SK-N-SH (cell line): Measurements from ENCODE around the gene ALKBH6. TPM values are rescaled to one million over a fixed set of nuclear protein-coding genes. Genes with fewer than 3 reads are reported as not detected.

ENCODE experiments used
- CTCF ChIA-PET: fragments of 300-600, 350-600 bp; formaldehyde crosslinking; extraction: SDS; loops from one replicate; lab custom pipeline; 2021; lab: Yijun Ruan, JAX
- POLR2A ChIA-PET: fragments of 350-600 bp; sonication (Branson Sonifier 250); formaldehyde crosslinking; extraction: SDS; loops from one replicate; lab custom pipeline; 2020; ENCODE audit warnings: antibody characterized with exemption, inconsistent platforms; lab: Yijun Ruan, JAX
- DNase-seq: peaks from one replicate; pipeline ENCODE4 v3.0.0; 2012
- H2AFZ ChIP-seq: fragments of 200-600 bp; sonication (generic); 2 replicates; pipeline ENCODE4 v1.8.1; 2016; ENCODE audit warnings: antibody characterized with exemption, mild to moderate bottlenecking, low read depth
- H3F3A ChIP-seq: fragments of 200-600 bp; sonication (generic); replicated peaks from 2 replicates; pipeline ENCODE3; 2016; ENCODE audit warnings: antibody characterized with exemption, mild to moderate bottlenecking; ENCODE audit not compliant: insufficient read depth
- H3K27ac ChIP-seq, 2 experiments: fragments of 200-500 bp in 1 of 2; fragments of 200-600 bp in 1 of 2; sonication (Bioruptor generic) in 1 of 2; sonication (generic), shearing (Covaris generic) in 1 of 2; 2 replicates each; pipeline versions ENCODE4 v1.5.1 to v1.6.1; 2014 to 2016; ENCODE audit warnings: low read depth in 2 of 2, inconsistent platforms in 1 of 2, low read length in 1 of 2, mild to moderate bottlenecking in 1 of 2, mixed read lengths in 1 of 2
- H3K27me3 ChIP-seq: fragments of 200-600 bp; sonication (generic), shearing (Covaris generic); 2 replicates; pipeline ENCODE4 v1.6.1; 2016; ENCODE audit warnings: mixed run types; ENCODE audit not compliant: insufficient read depth
- H3K36me3 ChIP-seq, 2 experiments: fragments of 200-500 bp in 1 of 2; fragments of 200-600 bp in 1 of 2; sonication (Bioruptor generic) in 1 of 2; sonication (generic) in 1 of 2; replicated peaks in 1 of 2; 2 replicates each; pipeline versions ENCODE3 to v1.5.1; 2014 to 2016; ENCODE audit warnings: low read length in 1 of 2, mild to moderate bottlenecking in 1 of 2; ENCODE audit not compliant: insufficient read depth in 2 of 2, control insufficient read depth in 1 of 2
- H3K4me1 ChIP-seq, 2 experiments: fragments of 200-500 bp in 1 of 2; fragments of 200-600 bp in 1 of 2; sonication (Bioruptor generic) in 1 of 2; sonication (generic), shearing (Covaris generic) in 1 of 2; 2 replicates each; pipeline versions ENCODE4 v1.5.1 to v1.6.1; 2014 to 2016; ENCODE audit warnings: low read depth in 1 of 2, low read length in 1 of 2, mixed run types in 1 of 2; ENCODE audit not compliant: insufficient read depth in 2 of 2, control insufficient read depth in 1 of 2
- H3K4me2 ChIP-seq: fragments of 200-600 bp; sonication (generic), shearing (Covaris generic); 2 replicates; pipeline ENCODE4 v1.6.1; 2017; ENCODE audit warnings: mixed run types
- H3K4me3 ChIP-seq, 2 experiments: fragments of 200-500 bp in 1 of 2; fragments of 200-600 bp in 1 of 2; sonication (Bioruptor generic) in 1 of 2; sonication (generic), shearing (Covaris generic) in 1 of 2; 2 replicates each; pipeline versions ENCODE4 v1.5.1 to v1.8.1; 2014 to 2016; ENCODE audit warnings: low read depth in 2 of 2, inconsistent platforms in 1 of 2, low read length in 1 of 2, mild to moderate bottlenecking in 1 of 2, mixed read lengths in 1 of 2, moderate library complexity in 1 of 2
- H3K79me2 ChIP-seq: fragments of 200-600 bp; sonication (generic); 2 replicates; pipeline ENCODE4 v1.8.1; 2017; ENCODE audit warnings: mild to moderate bottlenecking; ENCODE audit not compliant: insufficient read depth
- H3K9ac ChIP-seq: fragments of 200-600 bp; sonication (generic); 2 replicates; pipeline ENCODE4 v1.6.1; 2017; ENCODE audit warnings: mixed run types
- H3K9me2 ChIP-seq: fragments of 200-600 bp; sonication (generic); 2 replicates; pipeline ENCODE4 v1.6.1; 2017; ENCODE audit warnings: mixed run types
- H3K9me3 ChIP-seq: fragments of 200-600 bp; sonication (generic); 2 replicates; pipeline ENCODE4 v1.6.1; 2017; ENCODE audit warnings: mixed run types, mild to moderate bottlenecking, moderate library complexity
- H4K20me1 ChIP-seq: fragments of 200-600 bp; sonication (generic); 2 replicates; pipeline ENCODE4 v1.6.1; 2017; ENCODE audit warnings: mild to moderate bottlenecking, mixed run types; ENCODE audit not compliant: insufficient read depth
- EZH2phosphoT487 ChIP-seq: fragments of 200-600 bp; sonication (generic); IDR thresholded peaks from 2 replicates; pipeline ENCODE4 v1.6.1; 2017; ENCODE audit warnings: low read depth, mixed run types, mild to moderate bottlenecking, antibody characterized with exemption, moderate library complexity, borderline replicate concordance
- MEF2A ChIP-seq: IDR thresholded peaks from 2 replicates; pipeline ENCODE4 v1.4.0; 2012; ENCODE audit warnings: low read depth, borderline replicate concordance
- NFIC ChIP-seq: IDR thresholded peaks from 2 replicates; pipeline ENCODE4 v1.4.0; 2012; ENCODE audit warnings: borderline replicate concordance
- POLR2AphosphoS5 ChIP-seq: IDR thresholded peaks from 2 replicates; pipeline ENCODE4 v1.6.1; 2012; ENCODE audit warnings: low read depth, low read length
- RFX5 ChIP-seq: IDR thresholded peaks from 2 replicates; pipeline ENCODE4 v1.6.1; 2012; ENCODE audit warnings: mild to moderate bottlenecking, improper control_type of control experiment, low read length
- RXRA ChIP-seq: IDR thresholded peaks from 2 replicates; pipeline ENCODE4 v1.4.0; 2012; ENCODE audit warnings: low read depth, mild to moderate bottlenecking, borderline replicate concordance
- TAF1 ChIP-seq: IDR thresholded peaks from 2 replicates; pipeline ENCODE4 v1.6.1; 2012; ENCODE audit warnings: low read depth, mild to moderate bottlenecking, low read length, moderate library complexity, borderline replicate concordance
- TEAD4 ChIP-seq: IDR thresholded peaks from 2 replicates; pipeline ENCODE4 v1.4.0; 2012; ENCODE audit warnings: mild to moderate bottlenecking, borderline replicate concordance; ENCODE audit not compliant: insufficient read depth
- YY1 ChIP-seq: IDR thresholded peaks from 2 replicates; pipeline ENCODE4 v1.4.0; 2012; ENCODE audit warnings: low read depth, mild to moderate bottlenecking
- WGBS: methylation state at CpG from one replicate; pipeline ENCODE4 v1.1.6; 2017; ENCODE audit warnings: low lambda C conversion rate; 5-methylcytosine and 5-hydroxymethylcytosine counted together
- polyA plus RNA-seq, 3 experiments: library from polyadenylated mRNA; depleted of rRNA; stranded (reverse); fragments of >200 nt; gene quantifications; 2 replicates each; pipeline ENCODE4 v1.2.3, GENCODE V29; 2012
- TF ChIP-seq, protein P1 (sequence below): IDR thresholded peaks from 2 replicates; pipeline ENCODE4 v1.4.0; 2012; ENCODE audit warnings: low read depth
- TF ChIP-seq, protein P2 (sequence below): fragments of 150-350 bp; IDR thresholded peaks from 2 replicates; pipeline ENCODE4 v1.6.1; 2017; ENCODE audit warnings: antibody characterized with exemption, low read length, low read depth, borderline replicate concordance
- TF ChIP-seq, protein P3 (sequence below): fragments of 200-600 bp; sonication (generic); IDR thresholded peaks from 2 replicates; pipeline ENCODE4 v1.6.1; 2017; ENCODE audit warnings: antibody characterized with exemption, mild to moderate bottlenecking, moderate library complexity
- TF ChIP-seq, protein P4 (sequence below): IDR thresholded peaks from 2 replicates; pipeline ENCODE4 v1.4.0; 2012; ENCODE audit warnings: low read depth, borderline replicate concordance
- TF ChIP-seq, protein P5 (sequence below): IDR thresholded peaks from 2 replicates; pipeline ENCODE4 v1.4.0; 2012; ENCODE audit warnings: low read depth, borderline replicate concordance

The ALKBH6 gene
- polyA plus RNA-seq, 1 of the 3 experiments (the other 2 are of a cell fraction) = 29.9 TPM

DNA sequence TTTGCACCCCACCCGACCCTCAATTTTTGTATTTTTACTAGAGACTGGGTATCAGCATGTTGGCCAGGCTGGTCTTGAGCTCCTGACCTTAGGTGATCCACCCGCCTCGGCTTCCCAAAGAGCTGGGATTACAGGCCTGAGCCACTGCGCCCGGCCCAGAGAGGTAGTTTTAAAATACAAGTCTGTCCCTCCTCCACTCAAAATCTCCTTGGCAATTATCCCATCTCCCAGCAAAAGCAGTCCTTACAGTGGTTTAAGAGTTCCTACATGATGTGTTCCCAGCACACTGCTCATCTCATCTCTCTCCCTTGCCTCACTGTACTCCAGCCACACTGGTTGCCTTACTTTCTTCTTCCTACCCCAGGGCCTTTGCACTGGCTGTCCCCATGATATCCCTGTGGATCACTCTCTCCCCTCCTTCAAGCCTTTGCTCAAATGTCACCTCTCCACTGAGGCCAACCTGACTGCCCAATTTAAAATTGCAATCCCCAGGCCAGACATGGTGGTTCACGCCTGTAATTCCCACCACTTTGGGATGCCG, 53.5 kb downstream of the ALKBH6 start:
- H3K27me3 ChIP-seq = peaks cover 36% of the 10 kb centered on the region
- ChIA-PET POLR2A (no interaction called here), CTCF (interaction anchor here (0.9 kb wide), 1 partner anchor 9 kb away, joined by 3 read pairs; no protein-coding TSS in a partner anchor)
- H3K9me3 ChIP-seq = no peaks in the 10 kb centered on the region
- WGBS = 62% methylated on average over 7 of the region's 7 CpGs
- H3K27ac ChIP-seq = no peak overlapping the region
- H3K4me3 ChIP-seq = no peak overlapping the region
- H3K9ac ChIP-seq = no peak overlapping the region
- H3K4me1 ChIP-seq = no peaks in the 10 kb centered on the region
- H3F3A ChIP-seq = no peaks in the 10 kb centered on the region
- H3K36me3 ChIP-seq = no peaks in the 10 kb centered on the region
- TF ChIP-seq MEF2A = no peak
- TF ChIP-seq, protein P1, sequence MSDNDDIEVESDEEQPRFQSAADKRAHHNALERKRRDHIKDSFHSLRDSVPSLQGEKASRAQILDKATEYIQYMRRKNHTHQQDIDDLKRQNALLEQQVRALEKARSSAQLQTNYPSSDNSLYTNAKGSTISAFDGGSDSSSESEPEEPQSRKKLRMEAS = no peak
- no peak for TF ChIP-seq NFIC
- TF ChIP-seq TEAD4 = no peak
- no peak for TF ChIP-seq TAF1
- TF ChIP-seq, protein P2, sequence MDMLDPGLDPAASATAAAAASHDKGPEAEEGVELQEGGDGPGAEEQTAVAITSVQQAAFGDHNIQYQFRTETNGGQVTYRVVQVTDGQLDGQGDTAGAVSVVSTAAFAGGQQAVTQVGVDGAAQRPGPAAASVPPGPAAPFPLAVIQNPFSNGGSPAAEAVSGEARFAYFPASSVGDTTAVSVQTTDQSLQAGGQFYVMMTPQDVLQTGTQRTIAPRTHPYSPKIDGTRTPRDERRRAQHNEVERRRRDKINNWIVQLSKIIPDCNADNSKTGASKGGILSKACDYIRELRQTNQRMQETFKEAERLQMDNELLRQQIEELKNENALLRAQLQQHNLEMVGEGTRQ = no peak
- TF ChIP-seq, protein P3, sequence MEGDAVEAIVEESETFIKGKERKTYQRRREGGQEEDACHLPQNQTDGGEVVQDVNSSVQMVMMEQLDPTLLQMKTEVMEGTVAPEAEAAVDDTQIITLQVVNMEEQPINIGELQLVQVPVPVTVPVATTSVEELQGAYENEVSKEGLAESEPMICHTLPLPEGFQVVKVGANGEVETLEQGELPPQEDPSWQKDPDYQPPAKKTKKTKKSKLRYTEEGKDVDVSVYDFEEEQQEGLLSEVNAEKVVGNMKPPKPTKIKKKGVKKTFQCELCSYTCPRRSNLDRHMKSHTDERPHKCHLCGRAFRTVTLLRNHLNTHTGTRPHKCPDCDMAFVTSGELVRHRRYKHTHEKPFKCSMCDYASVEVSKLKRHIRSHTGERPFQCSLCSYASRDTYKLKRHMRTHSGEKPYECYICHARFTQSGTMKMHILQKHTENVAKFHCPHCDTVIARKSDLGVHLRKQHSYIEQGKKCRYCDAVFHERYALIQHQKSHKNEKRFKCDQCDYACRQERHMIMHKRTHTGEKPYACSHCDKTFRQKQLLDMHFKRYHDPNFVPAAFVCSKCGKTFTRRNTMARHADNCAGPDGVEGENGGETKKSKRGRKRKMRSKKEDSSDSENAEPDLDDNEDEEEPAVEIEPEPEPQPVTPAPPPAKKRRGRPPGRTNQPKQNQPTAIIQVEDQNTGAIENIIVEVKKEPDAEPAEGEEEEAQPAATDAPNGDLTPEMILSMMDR = no peak
- TF ChIP-seq, protein P4, sequence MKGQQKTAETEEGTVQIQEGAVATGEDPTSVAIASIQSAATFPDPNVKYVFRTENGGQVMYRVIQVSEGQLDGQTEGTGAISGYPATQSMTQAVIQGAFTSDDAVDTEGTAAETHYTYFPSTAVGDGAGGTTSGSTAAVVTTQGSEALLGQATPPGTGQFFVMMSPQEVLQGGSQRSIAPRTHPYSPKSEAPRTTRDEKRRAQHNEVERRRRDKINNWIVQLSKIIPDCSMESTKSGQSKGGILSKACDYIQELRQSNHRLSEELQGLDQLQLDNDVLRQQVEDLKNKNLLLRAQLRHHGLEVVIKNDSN = no peak
- no peak for TF ChIP-seq EZH2phosphoT487
- no peak for TF ChIP-seq RFX5
- no peak for TF ChIP-seq POLR2AphosphoS5
- no peak for TF ChIP-seq RXRA
- TF ChIP-seq, protein P5, sequence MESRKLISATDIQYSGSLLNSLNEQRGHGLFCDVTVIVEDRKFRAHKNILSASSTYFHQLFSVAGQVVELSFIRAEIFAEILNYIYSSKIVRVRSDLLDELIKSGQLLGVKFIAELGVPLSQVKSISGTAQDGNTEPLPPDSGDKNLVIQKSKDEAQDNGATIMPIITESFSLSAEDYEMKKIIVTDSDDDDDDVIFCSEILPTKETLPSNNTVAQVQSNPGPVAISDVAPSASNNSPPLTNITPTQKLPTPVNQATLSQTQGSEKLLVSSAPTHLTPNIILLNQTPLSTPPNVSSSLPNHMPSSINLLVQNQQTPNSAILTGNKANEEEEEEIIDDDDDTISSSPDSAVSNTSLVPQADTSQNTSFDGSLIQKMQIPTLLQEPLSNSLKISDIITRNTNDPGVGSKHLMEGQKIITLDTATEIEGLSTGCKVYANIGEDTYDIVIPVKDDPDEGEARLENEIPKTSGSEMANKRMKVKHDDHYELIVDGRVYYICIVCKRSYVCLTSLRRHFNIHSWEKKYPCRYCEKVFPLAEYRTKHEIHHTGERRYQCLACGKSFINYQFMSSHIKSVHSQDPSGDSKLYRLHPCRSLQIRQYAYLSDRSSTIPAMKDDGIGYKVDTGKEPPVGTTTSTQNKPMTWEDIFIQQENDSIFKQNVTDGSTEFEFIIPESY = no peak
- TF ChIP-seq YY1 = no peak
- TF ChIP-seq, all 33 proteins: peak for 0
- H4K20me1 ChIP-seq = no peaks in the 10 kb centered on the region
- DNase-seq = no peak
- H2AFZ ChIP-seq = no peak overlapping the region
- H3K9me2 ChIP-seq = no peaks in the 10 kb centered on the region
- H3K79me2 ChIP-seq = no peaks in the 10 kb centered on the region
- no peak overlapping the region for H3K4me2 ChIP-seq
